SIG-M5 treated with dmso at 0.1 percent for 504 hours (cell line): ENCODE results near the gene TCHH.

Experiments
- DNase-seq: peaks from one replicate; lab custom pipeline; 2025; ENCODE audit not compliant: unreplicated experiment; lab: John Stamatoyannopoulos, UW

The TCHH gene

DNA sequence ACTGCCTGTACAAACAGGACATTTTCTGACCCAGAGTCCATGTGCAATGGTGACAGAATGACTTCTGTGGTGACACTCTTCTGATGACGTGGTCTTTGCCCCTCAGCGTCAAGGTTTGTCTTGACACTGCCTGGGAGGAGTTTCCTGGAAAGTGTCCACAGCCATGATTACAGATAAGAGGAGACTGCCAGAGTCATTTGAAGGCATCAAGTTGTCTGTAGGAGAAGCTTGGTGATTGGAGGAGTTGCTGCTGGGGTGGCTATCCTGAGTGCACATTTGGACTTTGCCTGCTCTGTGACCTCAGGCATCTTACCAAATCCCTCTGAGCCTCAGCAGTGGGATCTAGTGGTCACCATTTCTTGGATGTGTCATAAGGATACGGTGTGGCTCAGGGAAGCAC, 44.1 kb downstream of the TCHH start:
- no peak for DNase-seq

DNA sequence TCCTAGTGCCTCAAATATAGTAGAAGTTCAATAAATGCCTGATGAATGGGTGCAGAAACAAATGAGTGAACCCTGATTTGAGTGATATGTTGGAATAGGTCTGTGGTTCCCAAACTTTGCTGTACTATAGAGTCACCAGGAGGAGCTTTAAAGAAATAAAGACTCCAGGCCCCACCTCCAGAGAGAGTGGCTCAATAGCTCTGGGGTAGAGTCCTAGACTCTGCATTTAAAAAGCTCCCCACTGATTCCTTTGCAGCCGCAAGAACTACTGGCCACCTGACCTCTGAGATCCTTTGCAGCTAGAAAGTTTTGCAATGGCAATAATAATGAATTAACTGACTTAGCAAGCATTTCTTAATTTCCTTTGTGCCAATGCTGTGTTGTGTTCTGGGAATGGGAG, 47.3 kb downstream of the TCHH start:
- DNase-seq = no peak

DNA sequence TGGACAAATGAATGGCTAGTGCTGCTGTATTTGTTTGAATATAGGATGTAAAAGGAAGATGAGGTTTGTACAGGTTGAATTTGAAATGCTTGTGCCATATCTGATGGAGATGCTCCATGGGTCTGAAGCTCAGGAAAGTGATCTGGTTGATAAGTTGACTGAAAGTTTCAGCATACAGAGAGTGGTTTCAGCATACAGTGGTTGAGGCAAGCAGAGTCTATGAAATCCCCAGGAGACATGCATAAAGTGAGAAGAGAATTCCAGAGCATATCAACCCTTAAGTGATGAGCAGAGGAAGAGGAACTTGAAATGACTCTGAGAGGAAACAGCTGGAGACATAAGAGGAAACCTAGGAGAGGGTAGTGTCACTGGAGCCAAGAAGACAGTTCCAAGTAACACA, 48.1 kb downstream of the TCHH start:
- no peak for DNase-seq

DNA sequence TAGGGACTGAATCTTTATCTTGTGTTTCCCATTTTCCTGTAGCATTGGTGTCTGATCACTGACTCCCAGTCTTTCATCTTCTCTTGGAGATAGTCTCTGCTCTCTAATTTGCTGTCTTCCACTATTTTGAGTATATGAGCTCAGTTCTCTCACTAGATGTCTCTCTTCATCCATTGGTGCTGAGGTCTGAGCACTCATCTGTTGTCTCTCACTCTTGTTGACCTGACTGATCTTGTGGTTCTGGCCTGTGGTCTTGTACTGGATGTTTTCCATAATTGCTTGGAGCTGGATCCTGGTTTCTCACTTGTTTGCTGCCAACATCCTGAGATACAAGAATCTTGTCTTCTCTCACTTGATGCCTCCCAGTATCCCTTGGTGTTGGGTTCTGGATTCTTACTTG, 53.3 kb downstream of the TCHH start:
- DNase-seq = no peak
